DND-41 (cell line): ENCODE data around the gene TMEM63B.
A peak's percentile ranks its signal among the peaks of the same experiment; 100 is the strongest.

Source experiments
- CTCF ChIP-seq: IDR thresholded peaks from 2 replicates; pipeline ENCODE4 v1.5.1; 2012; ENCODE audit warnings: borderline replicate concordance, low read length, moderate library complexity, mild to moderate bottlenecking; ENCODE audit not compliant: poor library complexity, severe bottlenecking; ENCODE audit errors: extremely low read depth
- EZH2 ChIP-seq: IDR thresholded peaks from 3 replicates; pipeline ENCODE4 v1.6.1; 2012; ENCODE audit warnings: borderline replicate concordance, low read depth, mild to moderate bottlenecking, moderate library complexity, low read length, inconsistent platforms; ENCODE audit not compliant: severe bottlenecking

- TF ChIP-seq CTCF (peak; percentile 52), EZH2 (no peak)
Observed at GRCh38 chr6:44100088-44100550, 27.2 kb upstream of the TMEM63B start.
